GM19328 (cell line): ENCODE data around the gene PAK2.
"Not testable (repeated sequence)": the region's sequence is repeated elsewhere in the genome, so short reads cannot be mapped to it uniquely, and the experiment has no call there.

ENCODE experiments used
- ATAC-seq: cut with Tn5 transposase; IDR thresholded peaks from one replicate; pipeline ENCODE4 v1.9.1; 2021; ENCODE audit warnings: mild to moderate bottlenecking, moderate library complexity; ENCODE audit not compliant: unreplicated experiment

PAK2 gene

DNA sequence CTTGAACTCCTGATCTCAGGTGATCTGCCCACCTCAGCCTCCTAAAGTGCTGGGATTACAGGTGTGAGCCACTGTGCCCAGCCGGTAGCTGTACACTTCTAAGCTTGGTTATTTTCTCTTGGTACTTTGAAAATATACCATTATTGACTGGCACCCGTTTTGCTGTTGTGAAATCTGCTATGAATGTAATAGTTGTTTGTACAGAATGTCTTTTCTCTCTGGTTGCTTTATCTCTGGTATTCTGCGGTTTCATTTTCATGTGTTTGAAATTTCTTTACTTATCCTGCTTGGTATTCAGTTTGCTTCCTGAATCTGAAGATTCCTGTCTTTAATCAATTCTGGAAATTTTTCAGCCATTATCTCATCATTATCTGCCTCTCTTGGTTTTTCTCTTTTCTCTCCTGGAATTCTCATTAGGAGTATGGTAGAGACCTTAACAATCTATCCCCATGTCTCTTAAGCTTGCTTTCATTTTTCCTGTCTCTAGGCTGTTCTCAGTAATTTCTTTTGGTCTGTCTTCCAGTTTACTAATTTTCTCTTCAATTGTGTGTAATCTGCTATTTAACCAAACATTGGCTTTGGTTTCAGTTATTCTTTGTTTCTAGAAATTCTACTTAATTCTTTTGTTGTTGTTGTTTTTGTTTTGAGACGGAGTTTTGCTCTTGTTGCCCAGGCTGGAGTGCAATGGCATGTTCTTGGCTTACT is 2.8 kb upstream of the PAK2 start:
- no peak for ATAC-seq

DNA sequence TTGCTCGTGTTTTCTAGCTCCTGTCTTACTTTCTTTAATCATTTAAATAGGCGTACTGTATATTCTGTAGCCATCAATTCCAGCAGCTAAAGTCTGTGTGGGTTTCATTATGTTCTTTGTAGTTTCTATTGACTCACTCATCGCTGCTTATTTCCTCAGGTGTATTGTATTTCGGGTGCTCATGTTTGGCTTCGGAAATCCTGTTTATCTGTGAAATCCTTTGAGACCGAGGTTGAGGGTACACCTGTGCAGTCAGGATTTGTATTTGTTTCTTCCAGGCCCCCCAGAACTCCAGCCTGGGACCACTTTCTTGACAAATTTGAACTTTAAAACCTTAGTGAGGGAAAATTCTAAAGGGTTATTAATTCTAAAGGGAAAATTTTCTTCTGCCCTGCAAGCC is 2.0 kb upstream of the PAK2 start:
- no peak for ATAC-seq

DNA sequence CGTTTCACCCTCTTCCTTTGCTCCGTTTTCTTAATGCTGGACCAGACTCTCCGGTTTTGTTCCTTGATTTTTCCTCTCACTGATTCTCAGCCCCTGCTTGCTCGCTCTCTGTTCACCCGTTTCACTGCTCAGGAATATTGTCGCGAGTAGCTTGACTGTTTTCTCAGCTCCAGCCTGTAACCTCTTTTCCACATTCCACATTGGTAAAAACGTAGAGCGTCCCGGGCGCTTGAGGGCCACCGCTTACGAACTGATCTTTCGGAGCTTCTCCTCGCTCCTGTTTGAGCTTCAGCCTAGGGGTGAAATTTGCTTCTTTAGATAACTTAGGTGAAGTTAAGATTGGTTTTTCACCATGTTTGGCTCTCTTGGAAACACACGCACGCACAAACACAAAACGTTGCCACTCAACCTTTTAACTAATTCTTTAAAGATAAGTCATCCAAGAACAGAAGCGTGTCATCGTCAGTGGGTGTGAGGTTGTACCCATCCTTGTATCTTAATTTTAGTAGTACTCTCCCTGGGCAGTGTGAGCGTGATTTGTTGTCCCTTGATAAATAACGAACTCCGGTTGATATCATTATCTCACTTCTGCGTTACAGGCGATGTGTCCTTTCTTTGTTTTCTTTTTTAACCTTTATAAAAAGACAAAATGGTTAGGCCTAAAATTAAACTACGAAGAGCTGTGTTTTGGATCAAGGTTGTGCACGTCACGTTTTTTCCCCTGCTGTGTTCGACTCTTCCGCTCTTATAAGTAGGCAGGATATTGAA is 1.0 kb downstream of the PAK2 start:
- no peak for ATAC-seq

DNA sequence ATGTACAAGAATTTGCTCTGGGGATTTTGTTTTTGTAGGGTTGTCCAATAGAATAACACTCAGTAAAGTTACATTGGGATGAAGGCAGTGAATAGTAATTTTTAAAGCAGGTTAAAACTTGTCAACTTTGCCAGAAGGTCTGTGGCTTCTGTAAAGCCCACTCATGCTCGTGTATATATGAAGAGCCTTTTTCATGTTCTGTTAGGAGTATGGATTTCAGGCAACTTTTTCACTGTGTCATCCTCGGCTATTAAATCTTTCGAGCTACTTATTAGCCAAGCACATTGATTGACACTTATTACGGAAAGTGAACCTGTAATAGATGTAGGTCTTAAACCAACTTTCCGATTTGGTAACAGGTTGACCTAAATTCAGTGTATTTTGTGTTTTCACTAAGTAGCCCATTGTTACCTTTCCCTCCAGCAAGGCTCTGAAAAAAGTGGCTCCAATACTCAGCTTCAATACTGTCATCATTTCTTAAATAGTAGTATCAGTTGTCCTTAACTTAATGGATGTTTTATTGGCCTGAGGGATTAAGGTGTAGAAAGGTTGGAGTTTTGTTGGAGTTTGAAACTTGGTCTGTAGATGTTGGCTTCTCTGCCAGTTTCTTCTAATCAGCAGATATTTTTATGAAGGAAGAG is 1.7 kb downstream of the PAK2 start:
- ATAC-seq: no peak

DNA sequence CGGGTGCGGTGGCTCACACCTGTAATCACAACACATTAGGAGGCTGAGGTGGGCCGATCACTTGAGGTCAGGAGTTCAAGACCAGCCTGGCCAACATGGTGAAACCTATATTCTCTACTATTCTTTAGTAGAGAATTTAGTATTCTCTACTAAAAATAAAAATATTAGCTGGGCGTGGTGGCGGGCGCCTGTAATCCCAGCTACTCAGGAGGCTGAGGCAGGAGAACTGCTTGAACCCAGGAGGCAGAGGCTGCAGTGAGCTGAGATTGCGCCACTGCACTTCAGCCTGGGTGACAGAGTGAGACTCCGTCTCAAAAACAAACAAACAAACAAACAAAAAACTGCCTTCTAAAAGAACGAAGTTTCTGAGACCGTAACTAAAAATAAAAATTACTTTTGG is 3.9 kb downstream of the PAK2 start:
- not testable (repeated sequence) for ATAC-seq

DNA sequence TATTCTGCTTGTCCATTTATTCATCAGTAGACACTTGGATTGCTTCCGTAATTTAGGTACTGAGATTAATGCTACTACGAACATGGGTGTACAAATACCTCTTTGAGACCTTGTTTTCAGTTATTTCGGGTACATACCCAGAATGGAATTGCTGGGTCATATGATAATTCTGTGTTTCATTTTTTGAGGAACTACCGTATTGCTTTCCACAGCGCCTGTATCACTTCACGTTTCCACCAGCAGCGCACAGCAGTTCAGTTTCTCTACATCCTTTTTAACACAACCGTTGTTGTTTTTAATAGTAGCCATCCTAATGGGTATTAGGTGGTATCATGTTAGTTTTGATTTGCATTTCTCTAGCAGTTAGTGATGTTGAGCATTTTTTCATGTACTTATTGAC is 9.5 kb downstream of the PAK2 start:
- ATAC-seq: no peak

DNA sequence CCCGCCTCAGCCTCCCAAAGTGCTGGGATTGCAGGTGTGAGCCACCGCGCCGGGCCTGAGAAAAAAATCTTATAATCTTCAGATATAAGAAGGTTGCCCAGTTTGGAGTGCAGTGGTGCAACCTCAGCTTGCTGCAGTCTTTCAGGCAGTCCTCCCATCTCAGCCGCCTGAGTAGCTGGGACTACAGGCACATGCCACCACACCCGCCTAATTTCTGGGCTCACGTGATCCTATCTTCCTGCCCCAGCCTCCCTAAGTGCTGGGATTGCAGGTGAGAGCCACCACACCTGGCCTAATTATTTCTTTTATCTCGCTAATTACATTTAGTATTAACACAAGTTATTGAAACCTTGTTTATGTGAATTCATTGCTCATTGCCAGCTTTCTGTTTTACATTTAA is 13.5 kb downstream of the PAK2 start:
- ATAC-seq: no peak

DNA sequence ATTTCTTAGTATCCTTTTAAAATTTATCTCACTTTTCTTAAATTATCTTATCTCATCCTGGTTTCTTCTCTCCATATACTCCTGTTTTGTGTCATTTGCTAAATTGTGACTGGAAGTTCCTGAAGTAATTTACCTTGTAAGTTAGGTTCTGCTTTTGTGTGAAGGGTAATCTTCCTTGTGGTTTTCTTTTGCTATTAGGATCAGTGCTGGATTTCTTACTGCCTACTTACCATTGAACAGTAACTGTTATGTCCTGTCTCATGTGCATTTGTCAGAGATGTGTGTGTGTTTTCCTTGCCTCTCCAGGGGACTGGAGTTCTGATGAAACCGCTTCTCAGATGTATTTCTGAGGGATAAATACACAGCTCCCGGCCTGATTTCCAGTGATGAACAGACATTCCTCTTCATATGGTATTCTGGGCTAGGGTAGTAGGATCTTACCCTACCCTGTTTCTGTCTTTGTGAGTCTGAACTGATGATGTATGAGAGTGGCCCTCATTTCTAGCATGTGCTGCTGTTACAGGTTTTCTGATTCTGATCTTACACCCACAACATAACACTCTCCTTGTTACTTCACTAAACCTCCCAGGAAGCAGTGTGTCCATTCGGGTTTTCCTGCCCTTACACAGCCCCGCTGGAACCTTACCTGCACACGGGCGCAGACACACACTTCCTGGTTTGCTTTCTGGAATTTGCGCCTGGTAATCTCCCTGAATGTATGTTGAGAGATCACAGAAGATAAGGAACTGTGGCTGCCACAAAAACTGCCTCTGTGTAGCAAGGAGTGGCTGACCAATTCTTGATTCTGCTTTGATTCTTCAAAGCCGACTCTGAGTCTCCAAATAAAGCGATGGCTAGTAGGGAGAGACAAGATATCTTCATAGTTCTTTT is 14.7 kb downstream of the PAK2 start:
- no peak for ATAC-seq

DNA sequence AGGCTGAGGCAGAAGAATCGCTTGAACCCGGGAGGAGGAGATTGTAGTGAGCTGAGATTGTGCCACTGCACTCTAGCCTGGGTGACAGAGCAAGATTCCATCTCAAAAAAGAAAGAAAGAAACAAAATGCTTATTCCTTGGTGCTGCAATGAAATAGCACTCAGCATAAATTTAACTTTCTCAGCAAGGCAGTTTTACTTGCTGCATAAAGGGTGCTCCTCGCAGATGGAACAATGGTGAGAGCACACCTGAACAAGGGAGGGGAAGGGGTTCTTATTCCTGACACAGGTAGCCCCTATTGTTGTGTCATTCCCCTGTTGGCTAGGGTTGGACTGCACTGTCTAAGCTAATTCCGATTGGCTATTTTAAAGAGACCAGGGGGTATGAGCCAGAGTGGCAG is 17.1 kb downstream of the PAK2 start:
- no peak for ATAC-seq

DNA sequence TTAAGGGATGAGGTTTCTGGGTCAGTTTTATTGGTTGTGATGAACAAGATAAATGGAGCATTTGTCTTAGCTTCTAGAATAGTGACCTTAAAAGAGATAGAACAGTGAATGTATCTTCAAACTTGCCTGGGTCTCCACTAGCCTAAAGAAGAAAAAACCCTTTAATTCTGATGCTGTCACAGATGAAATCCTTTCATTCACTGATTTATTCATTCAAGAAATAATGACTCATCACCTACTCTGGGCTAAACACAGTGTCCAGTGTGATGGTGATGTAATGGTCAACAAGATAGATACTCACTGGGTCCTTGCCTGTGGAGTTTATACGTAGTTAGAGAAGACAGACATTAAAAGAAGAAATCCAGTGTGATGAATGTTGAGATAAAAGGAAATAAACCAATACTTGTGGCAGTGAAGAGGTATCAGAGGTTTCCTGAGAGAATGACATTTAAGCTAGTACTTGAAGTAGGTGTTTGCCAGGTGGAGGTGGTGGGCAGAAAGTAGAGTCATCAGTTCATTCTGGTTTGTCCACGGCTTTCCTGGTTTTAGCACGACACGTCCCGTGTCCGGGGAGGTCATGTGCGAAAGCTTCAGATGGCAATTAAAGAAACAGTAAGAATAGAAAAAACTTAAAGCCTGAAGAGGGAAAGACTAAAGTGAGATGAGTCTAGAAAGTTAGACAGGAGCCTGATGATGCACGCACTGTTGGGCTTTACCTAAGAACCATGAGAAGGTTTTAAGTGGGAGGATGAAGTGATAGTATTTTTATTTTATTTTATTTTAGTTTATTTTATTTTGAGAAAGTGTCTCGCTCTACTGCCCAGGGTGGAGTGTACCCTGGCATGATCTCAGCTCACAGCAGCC is 18.5 kb downstream of the PAK2 start:
- no peak for ATAC-seq

DNA sequence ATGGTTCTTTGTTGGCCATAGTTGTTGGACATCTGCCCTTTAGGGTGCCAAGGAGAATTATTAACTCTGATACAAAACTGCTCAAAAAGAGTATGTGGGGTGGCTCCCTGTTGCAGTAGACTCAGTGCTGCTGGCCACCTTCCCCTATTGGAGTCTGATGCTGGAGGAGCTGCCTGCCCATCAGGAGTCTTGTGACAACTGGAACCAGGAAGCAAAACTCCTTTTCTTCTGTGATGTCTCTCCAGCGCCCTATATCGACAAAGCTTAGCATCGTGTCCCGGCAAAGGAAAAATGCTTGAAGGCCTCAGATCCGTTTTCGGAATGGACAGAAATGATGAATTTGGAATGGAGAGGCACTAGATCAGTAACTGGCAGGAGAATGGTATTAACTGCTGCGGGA is 23.5 kb downstream of the PAK2 start:
- ATAC-seq: no peak

DNA sequence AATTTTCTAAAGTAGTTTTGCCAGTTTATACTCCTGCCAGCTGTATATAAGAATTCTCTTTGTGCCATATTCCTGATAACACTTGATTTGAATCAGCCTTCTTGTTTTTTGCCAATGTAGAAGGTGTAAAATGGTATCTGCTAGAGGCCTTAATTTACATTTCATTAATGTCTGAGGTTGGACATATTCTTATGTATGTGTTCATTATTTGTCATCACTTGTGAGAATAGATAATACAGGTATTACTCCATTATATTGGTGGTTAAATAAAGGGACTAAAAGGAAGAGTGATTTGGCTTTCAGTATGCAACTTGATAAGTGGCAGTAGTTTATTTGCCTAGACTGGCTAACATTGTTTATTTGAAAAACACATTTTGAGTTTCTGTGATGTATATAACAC is 25.8 kb downstream of the PAK2 start:
- no peak for ATAC-seq

DNA sequence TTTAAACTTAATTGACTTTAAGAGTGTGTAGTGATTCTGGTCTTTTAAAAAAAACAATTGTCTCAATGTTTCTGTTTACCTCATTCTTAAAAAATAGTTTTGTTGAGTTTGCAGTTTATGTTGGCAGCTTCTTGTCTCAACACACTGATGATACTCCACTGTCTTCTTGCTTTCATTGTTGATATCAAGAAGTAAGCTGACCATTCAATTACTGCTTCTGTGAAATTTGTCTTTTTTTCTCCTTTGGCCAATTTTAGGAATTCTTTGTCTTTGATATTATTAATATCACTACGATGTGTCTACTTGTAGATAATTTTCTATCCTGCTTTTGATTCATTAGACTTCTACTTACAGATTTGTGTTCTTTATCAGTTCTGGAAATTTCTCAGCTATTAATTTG is 31.4 kb downstream of the PAK2 start:
- no peak for ATAC-seq

DNA sequence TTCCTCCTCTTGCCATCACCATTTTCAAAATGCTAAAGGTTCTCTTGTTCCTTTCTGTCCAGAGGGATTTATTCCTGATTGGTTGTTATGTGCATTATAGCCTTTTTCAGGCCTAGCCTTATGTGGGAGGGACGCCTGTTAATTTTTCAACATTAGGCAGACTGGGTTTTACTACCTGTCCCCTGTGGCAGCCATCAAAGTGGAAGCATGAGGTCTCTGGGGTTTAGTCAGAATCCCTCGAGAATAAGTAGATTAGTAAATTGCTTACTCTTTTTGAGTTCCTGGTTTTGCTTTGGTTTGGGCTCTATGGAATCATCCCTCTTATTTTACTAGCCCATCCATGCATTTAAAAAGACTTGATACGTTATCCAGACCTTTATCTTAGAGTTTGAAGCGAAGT is 32.4 kb downstream of the PAK2 start:
- ATAC-seq: no peak

DNA sequence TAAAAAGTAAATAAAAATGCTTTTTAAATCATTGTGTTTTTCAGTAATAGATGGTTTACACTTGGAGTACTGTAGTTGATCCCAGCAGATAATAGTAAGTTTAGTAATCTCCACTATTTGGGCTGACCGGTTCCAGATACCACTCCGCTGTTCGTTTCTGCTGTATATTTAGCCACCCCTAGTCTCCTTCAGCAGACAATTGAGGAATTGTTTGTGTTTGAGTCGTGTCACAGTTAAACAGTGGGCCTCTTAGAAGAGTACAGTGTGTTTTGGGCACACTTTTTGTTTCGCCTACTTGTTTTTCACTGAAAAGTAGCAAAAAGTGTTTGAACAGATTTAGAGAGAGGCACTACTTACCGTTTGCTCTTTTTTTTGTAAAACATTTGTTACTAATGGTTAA is 33.2 kb downstream of the PAK2 start:
- no peak for ATAC-seq

DNA sequence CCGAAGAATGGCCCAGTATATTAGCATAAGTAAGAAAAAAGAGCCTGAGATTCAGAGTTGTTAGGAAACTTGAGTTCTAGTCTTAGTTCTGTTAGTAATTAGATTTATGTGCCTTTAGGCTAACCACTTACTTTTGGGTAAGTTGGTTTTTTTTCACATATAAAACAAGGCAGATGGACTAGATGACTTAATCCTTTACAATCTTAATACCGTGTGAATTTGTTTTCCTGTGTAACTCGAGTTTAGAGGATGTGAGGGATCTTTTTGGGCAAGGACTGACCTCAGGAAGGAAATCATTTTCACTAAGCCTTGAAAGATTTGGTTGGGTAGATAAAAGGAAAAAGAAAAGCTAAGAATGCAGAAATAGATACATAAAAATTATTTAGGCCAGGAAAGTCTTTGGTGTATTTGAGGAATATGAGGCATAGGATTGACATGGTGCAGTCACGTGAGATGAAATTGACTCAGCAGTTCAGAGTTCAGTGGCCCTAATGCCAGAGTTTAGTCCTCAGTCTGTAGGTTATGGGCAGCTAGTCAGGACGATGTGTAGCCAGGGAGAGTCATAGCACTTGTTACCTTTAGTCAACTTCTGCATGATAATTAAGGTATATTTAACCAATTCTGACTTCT is 34.6 kb downstream of the PAK2 start:
- ATAC-seq: no peak

DNA sequence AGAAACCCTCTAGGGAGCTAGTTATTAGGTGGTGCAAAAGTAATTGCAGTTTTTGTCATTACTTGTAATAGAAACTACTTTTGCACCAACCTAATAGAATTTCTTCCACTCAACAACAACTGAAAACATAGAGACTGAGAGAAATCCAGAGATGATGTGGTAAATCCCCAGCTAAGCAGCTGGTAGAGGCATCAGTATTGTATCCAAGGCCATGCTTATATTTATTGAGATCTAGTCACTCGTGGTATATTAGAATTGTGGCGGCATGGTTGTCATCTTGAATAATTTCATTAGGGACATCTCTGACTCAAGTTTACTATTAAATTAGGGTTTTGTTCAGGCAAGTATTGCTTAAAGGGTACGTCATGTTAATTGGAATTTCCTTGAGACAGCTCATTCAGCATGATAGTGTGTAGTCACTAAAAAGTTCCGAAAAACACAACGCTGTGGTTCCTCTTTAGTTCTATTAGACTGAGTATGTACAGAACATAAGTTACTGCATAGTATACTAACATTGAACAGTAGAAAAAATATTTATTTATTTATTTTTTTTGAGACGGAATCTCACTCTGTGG is 35.3 kb downstream of the PAK2 start:
- ATAC-seq: no peak

DNA sequence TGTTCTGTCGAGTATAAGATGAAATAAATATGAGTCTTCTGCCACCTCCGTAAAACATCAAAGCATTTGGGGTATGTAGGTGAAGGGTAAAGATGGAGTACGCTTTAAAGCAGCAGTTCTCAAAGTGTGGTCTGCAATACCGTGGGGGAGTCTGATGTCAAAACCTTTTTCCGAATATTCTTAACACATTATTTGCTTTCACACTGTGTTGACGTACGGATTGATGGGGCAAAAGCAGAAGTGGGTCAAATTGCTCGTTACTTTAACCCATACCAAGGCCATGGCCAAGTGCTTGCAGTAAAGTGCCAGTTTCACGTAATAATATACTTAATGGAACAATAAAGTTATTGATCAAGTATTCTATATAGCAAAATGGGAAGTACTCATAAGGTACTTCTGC is 36.3 kb downstream of the PAK2 start:
- no peak for ATAC-seq

DNA sequence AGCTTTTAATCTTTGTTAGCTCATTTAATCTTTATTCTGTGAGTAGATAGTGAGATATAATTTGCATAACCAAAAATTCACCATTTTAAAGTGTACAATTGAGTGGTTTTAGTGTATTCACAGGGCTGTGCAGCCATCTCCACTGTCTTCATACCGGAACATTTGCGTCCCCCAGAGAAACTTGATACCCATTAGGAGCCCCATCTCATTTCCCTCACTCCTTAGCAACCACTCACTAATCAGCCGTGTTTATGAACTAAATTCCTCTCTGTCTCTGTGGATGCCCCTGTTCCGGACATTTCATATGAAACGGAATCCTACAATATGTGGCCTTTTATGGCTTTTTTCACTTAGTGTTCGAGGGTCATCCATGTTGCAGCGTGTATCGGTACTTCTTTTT is 38.2 kb downstream of the PAK2 start:
- ATAC-seq: no peak
